Tibial nerve (tissue), 4 donors: ENCODE data around the gene STARD8. TPM values are rescaled to one million over a fixed set of nuclear protein-coding genes. Genes with fewer than 3 reads are reported as not detected.

Source experiments
- DNase-seq, 2 donors: peaks; one replicate each; pipeline ENCODE4 v3.0.0-alpha.2; 2019; ENCODE audit warnings: low spot score in 2 of 2
- H3K27ac ChIP-seq, 4 donors: fragments of 200-600 bp; sonication (generic) in 3 of 4; one replicate each; pipeline ENCODE4 v1.5.1; 2017 to 2019; ENCODE audit warnings: mild to moderate bottlenecking in 1 of 4
- H3K27me3 ChIP-seq, 2 donors: fragments of 200-600 bp; sonication (generic) in 1 of 2; one replicate each; pipeline versions ENCODE4 v1.5.1 to v1.6.0; 2017 to 2019
- H3K36me3 ChIP-seq, 3 donors: fragments of 200-600 bp; sonication (generic); one replicate each; pipeline ENCODE4 v1.5.1; 2018 to 2019
- H3K4me1 ChIP-seq, 4 donors: fragments of 200-600 bp; sonication (generic) in 3 of 4; one replicate each; pipeline ENCODE4 v1.5.1; 2017 to 2019
- H3K4me3 ChIP-seq, 4 donors: fragments of 200-600 bp; sonication (generic) in 3 of 4; one replicate each; pipeline ENCODE4 v1.5.1; 2017 to 2019; ENCODE audit warnings: mild to moderate bottlenecking in 1 of 4, moderate library complexity in 1 of 4
- H3K9me3 ChIP-seq, 4 donors: fragments of 200-600 bp; sonication (generic) in 3 of 4; one replicate each; pipeline ENCODE4 v1.5.1; 2017 to 2019
- CTCF ChIP-seq, 5 experiments: fragments of 200-600 bp in 3 of 5; fragments of 450-650 bp in 2 of 5; sonication (generic) in 3 of 5; IDR thresholded peaks; one replicate each; pipeline ENCODE4 v1.5.1; 2016 to 2019; ENCODE audit warnings: antibody characterized with exemption in 5 of 5, mild to moderate bottlenecking in 3 of 5, moderate library complexity in 2 of 5
- EP300 ChIP-seq, 2 donors: sonication (generic); formaldehyde crosslinking; IDR thresholded peaks; one replicate each; pipeline ENCODE4 v1.6.1; 2017; ENCODE audit warnings: antibody characterized with exemption in 2 of 2, mild to moderate bottlenecking in 1 of 2
- POLR2A ChIP-seq, 2 donors: fragments of 450-650 bp; IDR thresholded peaks; one replicate each; pipeline ENCODE4 v1.6.1; 2017; ENCODE audit warnings: antibody characterized with exemption in 2 of 2, mild to moderate bottlenecking in 2 of 2, moderate library complexity in 2 of 2
- WGBS, 2 donors: methylation state at CpG; one replicate each; pipeline ENCODE4 v1.1.5; 2018; 5-methylcytosine and 5-hydroxymethylcytosine counted together
- total RNA-seq, 4 donors: library from RNA; depleted of rRNA; stranded (reverse); fragments of >200 nt; gene quantifications; one replicate each; pipeline ENCODE4 v1.1.0, GENCODE V29; 2016

Gene STARD8
- total RNA-seq, 4 donors from 2014 or later: 20.7 to 30.8 (median 22.0) TPM

DNA sequence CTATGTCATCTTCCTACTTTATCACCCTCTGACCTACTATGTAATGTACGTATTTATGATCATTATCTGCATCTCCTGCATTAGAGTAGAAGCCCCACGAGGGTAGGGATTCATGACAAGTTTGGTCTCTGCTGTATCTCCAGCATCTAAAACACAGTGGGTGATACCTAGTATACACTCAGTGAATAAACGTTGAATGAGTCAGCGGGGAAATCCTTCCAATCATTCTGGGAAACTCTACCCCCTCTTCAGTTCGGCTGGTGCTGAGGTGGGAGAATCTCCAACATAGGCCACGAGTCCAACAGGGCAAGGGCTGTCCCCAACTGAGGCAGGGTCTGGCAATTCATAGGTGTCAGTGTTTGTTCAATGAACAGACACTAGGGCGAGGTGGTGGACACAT is 106.9 kb downstream of the STARD8 start:
- TF ChIP-seq EP300 (IDR thresholded peaks at IDR 0.05) (no peak), CTCF (IDR thresholded peaks at IDR 0.05) (no peak), POLR2A (IDR thresholded peaks at IDR 0.05) (no peak)
- H3K4me3 ChIP-seq: no peak overlapping the region
- peaks cover 0 to 10% of the 10 kb centered on the region in 2 donors for H3K27me3 ChIP-seq
- H3K27ac ChIP-seq: no peak overlapping the region
- H3K4me1 ChIP-seq: peaks cover 0 to 13% (median 0%) of the 10 kb centered on the region in 4 donors
- H3K9me3 ChIP-seq: no peaks in the 10 kb centered on the region
- DNase-seq: no peak
- H3K36me3 ChIP-seq: no peaks in the 10 kb centered on the region
- 65 to 81% methylated on average over 7 of the region's 7 CpGs for WGBS, 2 donors

GRCh38 chrX:68755616-68756125 is 108.2 kb downstream of the STARD8 start:
- H3K27me3 ChIP-seq: peaks cover 0 to 3% of the 10 kb centered on the region in 2 donors
- H3K27ac ChIP-seq: peak overlapping the region in 1 of 4 donors; percentile 71
- H3K4me1 ChIP-seq: peaks cover 0 to 14% (median 0%) of the 10 kb centered on the region in 4 donors
- H3K4me3 ChIP-seq: no peak overlapping the region
- DNase-seq: no peak
- TF ChIP-seq CTCF (IDR thresholded peaks at IDR 0.05): no peak
- no peak for TF ChIP-seq POLR2A (IDR thresholded peaks at IDR 0.05)
- no peak for TF ChIP-seq EP300 (IDR thresholded peaks at IDR 0.05)
- no peaks in the 10 kb centered on the region for H3K36me3 ChIP-seq
- 63 to 71% methylated on average over 3 of the region's 3 CpGs for WGBS, 2 donors
- H3K9me3 ChIP-seq: no peaks in the 10 kb centered on the region

DNA sequence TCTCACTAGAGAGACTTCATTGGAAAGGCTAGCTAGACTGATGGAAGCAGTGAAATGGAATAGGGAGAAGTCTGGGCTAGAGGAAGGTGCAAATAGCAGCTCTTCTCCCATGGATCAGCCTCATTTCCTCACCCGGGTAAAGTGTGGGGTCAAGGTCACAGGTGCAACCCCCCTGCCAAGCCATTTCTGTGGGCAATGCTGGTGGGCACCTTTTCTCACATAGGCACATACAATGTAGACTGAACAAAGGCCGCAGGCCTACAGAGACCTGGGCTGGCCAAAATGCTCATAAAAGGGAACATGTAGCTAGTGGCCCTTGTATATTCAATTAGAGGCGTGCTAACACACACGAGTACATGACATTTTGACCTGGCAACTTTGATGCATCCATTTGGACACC is 109.9 kb downstream of the STARD8 start:
- no peak for TF ChIP-seq POLR2A (IDR thresholded peaks at IDR 0.05)
- peak in 1 of 2 donors; percentile 47 for TF ChIP-seq EP300 (IDR thresholded peaks at IDR 0.05)
- TF ChIP-seq CTCF (IDR thresholded peaks at IDR 0.05): no peak
- H3K4me1 ChIP-seq: peaks cover 0 to 18% (median 0%) of the 10 kb centered on the region in 4 donors
- no peak for DNase-seq
- H3K27me3 ChIP-seq: peaks cover 0 to 6% of the 10 kb centered on the region in 2 donors
- no peaks in the 10 kb centered on the region for H3K9me3 ChIP-seq
- peak overlapping the region in 2 of 4 donors; percentile 17 to 71 for H3K27ac ChIP-seq
- WGBS, 2 donors: 51 to 67% methylated on average over 3 to 4 of the region's 4 CpGs
- H3K4me3 ChIP-seq: no peak overlapping the region
- no peaks in the 10 kb centered on the region for H3K36me3 ChIP-seq

- Histone ChIP-seq H3K9me3 (no peaks in the 10 kb centered on the region), H3K4me1 (peaks cover 0 to 18% (median 0%) of the 10 kb centered on the region in 4 donors), H3K4me3 (no peak overlapping the region), H3K27me3 (peaks cover 0 to 6% of the 10 kb centered on the region in 2 donors), H3K36me3 (no peaks in the 10 kb centered on the region), H3K27ac (peak overlapping the region in 1 of 4 donors; percentile 71)
- WGBS, 2 donors: 42 to 59% methylated on average over 2 of the region's 2 CpGs
- DNase-seq: no peak
- TF ChIP-seq EP300 (IDR thresholded peaks at IDR 0.05) (no peak), CTCF (IDR thresholded peaks at IDR 0.05) (no peak), POLR2A (IDR thresholded peaks at IDR 0.05) (no peak)
Observed at GRCh38 chrX:68757731-68758130, 110.3 kb downstream of the STARD8 start.

- TF ChIP-seq POLR2A (IDR thresholded peaks at IDR 0.05): no peak
- TF ChIP-seq CTCF (IDR thresholded peaks at IDR 0.05): no peak
- TF ChIP-seq EP300 (IDR thresholded peaks at IDR 0.05): no peak
- Histone ChIP-seq H3K36me3 (no peaks in the 10 kb centered on the region), H3K9me3 (no peaks in the 10 kb centered on the region), H3K27me3 (peaks cover 0 to 6% of the 10 kb centered on the region in 2 donors), H3K4me1 (peaks cover 0 to 18% (median 0%) of the 10 kb centered on the region in 4 donors), H3K4me3 (no peak overlapping the region), H3K27ac (peak overlapping the region in 1 of 4 donors; percentile 71)
- 58 to 79% methylated on average over 2 of the region's 2 CpGs for WGBS, 2 donors
- no peak for DNase-seq
Observed at GRCh38 chrX:68758671-68759070, 111.2 kb downstream of the STARD8 start.
